Activated T-helper 1 cell treated with anti-CD3 and anti-CD28 coated beads, Interleukin-2, amount 50 U/mL, for 16 hours (primary cell): ENCODE results near the gene WASL.
"Not testable (repeated sequence)": the region's sequence is repeated elsewhere in the genome, so short reads cannot be mapped to it uniquely, and the experiment has no call there.

Source experiments
- DNase-seq, 2 donors: peaks; one replicate each; pipeline ENCODE4 v3.0.0-alpha.2; 2020; ENCODE audit warnings: low read depth in 1 of 2, low spot score in 1 of 2

Gene WASL

GRCh38 chr7:123734498-123734897, 14.3 kb downstream of the WASL start:
- no peak for DNase-seq

DNA sequence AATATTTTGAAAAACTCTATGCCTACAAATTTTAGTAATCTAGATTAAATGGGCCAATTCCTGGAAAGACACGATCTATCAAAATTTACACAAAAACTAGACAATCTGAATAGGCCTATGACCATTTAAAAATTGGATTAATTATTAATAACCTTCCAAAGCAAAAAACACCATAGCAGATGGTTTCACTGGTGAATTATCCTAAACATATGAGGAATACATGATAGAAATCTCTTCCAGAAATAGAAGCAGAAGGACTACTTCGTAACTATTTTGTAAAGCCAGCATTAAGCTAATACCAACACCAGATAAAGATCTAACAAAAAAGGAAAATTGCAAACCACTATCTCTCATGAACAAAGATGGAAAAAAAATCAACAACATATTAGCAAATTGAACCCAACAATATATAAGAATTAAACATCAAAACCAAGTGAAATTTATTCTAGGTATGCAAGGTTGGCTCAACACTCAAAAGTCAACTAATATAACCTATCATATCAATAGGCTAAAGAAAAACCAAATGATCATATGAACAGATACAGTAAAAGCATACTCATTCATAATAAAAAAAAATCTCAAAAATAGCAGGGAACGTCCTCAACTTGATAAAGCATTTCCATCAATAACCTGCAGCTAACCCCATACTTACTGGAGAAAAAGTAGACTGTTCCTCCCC, 16.3 kb downstream of the WASL start:
- no peak for DNase-seq

DNA sequence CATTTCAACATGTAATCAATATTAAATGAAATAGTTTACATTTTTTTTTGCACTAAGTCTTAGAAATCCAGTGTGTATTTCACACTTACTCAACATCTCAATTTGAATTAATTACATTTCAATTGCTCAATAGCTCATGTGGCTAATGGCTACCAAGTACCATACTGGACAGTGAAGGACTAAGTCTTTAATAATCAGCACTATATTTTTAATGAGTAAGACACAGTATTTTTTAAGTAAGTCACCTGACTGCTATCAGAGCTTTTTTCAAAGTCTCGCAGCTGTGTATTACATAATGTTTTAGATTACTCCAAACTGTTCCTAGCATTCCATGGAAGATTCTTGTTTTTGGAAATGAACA, 19.6 kb downstream of the WASL start:
- no peak for DNase-seq

DNA sequence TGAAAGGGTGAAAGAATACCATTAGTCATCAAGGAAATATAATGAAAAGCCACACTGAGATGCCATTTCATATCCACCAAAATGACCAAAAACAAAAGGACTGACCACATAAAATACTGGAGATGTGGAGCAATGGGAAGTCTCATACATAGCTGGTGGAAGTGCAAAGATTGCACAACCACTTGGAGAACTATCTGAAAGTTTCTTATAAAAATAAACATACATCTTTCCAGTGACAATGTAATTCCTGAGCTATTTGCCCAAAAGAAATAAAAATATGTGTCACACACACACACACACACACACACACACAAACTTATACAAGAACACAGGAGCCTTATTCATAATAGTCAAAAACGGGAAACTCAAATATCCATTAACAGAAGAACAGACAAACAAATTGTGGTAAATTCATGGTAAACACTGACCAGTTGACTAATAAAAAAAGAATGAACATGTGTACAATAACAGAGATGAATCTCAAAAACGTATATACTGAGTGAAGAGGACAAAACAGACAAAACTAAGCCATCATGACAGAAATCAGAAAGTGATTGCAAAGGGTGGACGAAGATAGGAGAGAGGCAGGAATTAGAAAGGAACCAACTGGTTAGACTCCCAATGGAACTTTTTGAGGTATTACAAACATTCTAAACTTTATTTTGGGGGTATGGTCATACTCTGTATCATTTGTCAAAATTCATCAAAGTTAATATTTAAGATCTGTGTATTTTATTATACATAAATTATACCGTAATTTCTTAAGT, 21.5 kb downstream of the WASL start:
- DNase-seq = no peak

DNA sequence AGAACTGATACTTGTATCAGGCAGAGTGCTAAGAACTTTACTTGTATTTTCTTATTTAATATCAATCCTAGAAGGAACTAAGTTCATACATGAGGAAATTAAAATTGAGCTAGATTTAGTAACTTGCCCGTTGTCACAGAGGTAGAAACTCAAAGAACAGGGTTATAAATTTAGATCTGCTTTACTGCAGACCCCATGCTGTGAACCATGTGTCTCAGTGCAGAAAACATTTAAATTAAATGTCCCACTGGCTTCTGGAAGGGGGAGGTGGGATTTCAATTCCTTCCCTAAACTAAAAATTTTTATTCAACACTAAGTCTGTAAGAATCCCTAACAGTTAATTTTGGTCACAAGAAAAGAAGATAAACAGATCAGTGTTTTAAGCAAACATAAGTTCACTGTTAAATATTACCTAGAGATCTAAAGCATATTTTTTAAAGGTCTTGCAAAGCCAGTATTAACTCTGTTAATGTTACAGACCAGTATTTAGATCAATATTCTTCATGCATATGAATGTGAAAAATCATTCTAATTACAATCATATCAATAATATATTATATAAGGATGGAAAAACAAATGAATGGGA, 23.1 kb downstream of the WASL start:
- no peak for DNase-seq

DNA sequence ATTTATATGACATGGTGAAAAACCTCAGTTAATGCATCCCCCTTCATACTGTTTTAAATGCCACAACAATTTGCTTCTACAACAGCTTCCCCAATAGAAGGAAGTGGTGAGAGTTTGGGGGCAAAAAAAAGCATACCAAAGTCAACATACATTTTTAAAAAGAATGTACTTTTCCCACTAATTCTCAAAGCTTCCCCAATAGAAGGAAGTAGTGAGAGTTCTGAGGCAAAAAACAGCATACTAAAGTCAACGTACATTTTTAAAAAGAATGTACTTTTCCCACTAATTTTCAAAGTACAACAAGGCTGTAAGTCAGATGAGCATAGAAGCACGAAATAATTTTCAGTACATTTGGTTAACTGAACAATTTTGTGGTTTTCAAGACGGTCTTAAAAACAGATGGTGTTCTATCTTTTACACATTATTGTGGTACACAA, 24.0 kb downstream of the WASL start:
- DNase-seq = no peak

- DNase-seq = no peak
Measured at GRCh38 chr7:123723913-123724312, 24.9 kb downstream of the WASL start.

GRCh38 chr7:123720527-123720926, 28.3 kb downstream of the WASL start:
- not testable (repeated sequence) for DNase-seq

- no peak for DNase-seq
Measured at GRCh38 chr7:123719197-123719721, 29.5 kb downstream of the WASL start.

GRCh38 chr7:123718773-123719172, 30.0 kb downstream of the WASL start:
- no peak for DNase-seq

DNA sequence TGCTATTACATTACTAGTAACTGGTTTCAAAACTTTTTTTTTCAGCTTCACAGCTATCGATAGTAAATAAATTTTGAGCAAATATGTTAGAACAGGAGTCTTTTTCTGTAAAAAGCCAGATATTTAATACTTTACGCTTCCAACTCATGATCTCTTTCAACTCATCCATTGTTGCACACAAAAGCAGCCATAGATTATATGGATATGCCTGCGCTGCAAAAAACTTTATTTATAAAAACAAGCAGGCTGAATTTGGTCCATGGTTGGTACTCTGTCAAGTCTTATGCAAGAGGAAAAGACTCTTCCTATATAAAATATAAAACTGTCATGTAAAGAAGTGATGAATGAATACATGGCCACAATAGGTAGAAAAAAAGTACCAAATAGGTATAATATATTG, 31.1 kb downstream of the WASL start:
- DNase-seq = no peak

GRCh38 chr7:123716877-123717276, 31.9 kb downstream of the WASL start:
- no peak for DNase-seq

DNA sequence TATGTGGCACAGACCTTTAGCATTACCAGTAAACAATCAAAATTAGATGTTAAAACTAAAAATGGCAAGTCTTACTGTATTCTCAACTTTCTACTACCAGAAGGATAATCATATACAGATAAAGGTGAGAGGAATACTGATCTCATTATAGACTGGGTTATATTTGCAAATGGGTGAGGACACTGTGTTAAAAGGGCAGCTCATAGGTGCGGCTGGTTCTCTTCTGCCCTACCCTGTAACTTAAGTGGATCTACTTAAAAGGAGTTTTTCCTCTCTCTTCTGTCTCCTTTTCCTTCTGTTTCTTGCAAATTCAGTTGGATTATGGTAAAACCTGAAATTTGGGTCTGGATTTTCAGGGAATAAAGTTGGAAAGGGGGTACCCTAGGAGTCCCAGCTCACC, 33.0 kb downstream of the WASL start:
- no peak for DNase-seq

GRCh38 chr7:123715198-123715597, 33.6 kb downstream of the WASL start:
- DNase-seq = no peak

DNA sequence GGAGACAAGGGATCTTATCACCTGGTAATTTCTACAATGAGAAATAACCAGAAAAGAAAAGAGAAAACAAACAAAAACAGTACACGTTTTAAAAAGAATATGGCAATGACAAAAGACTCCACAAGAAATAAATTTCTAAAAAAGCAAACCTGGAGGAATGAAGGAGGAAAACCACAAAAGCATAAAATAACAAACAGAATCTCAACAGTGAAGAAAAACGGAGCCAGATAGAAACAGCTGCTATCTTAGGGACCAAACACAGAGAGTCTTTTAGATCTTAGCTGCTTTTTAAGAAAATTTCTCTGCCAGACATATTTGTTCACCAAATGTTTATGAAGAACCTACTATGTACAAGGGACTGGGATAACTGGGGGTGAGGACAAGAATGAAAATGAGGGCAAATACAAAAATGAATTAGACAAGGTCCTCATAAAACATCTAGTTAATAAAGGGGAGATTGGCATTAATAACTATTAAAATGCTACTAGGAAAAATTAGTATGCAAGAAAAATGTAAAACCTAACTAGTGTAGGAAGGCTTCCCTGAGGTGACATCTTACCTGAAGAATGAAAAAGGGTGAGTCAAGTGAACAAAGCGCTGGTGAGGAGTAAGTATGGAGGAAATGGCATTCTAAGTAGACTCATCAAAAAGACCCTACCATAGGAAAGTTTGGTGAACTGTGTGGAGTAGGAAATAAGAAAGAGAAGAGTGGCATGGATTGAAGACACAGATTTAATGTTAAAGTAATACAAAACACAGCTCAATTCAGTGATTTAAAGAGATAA, 34.3 kb downstream of the WASL start:
- no peak for DNase-seq

GRCh38 chr7:123712619-123713018, 36.2 kb downstream of the WASL start:
- DNase-seq = no peak

GRCh38 chr7:123711832-123712293, 36.9 kb downstream of the WASL start:
- no peak for DNase-seq

DNA sequence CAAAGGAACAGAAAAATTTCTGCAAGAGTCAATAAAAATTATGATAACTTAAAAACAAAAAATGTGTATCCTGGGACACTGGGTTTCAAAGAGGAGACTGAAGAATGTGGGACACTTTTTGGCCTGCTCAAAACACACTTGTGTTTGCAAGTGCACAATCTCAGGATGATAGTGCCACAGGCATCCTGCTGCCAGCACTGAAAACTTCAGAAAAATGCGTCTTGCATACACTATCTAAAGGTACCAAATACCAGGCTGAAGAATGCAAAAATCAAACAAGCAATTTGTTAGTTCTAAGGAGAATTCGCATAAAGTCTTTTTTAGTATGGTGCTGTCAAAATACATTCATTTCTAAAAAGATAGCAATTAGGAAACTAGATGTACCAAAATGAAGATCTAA, 38.1 kb downstream of the WASL start:
- DNase-seq = no peak

GRCh38 chr7:123709525-123709924, 39.3 kb downstream of the WASL start:
- no peak for DNase-seq

DNA sequence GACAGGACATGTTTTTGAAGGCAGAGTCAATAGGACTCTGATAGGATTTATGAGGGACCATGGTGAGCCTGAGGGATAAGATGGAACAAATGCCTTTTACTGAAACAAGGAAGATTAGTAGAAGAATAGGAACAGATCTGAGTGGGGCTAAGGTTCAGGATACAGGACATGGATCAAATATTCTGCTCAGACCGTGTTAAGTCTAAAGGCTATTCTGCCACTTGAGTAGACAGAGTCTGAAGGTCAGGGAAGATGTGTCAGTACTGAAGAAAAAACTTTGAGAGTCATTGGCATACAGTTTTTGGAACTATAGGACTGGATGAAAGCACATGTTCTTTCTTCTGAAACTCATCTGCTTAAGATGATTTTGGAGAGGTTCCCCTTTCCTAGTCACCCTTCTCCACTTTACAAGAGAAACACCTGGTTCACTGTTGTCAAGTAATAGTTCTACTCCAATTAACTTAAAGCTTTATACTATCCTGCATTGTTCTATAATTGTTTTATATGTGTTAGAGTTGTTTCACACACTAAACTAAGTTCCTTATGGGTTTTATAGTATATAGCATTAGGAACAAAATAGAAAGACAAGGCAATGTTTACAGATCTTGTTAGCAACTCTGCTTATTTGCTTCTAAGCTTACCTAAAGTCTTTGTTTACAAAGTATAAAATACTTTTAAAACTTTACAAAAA, 43.4 kb downstream of the WASL start:
- DNase-seq = no peak
